IMR-90 (cell line): ENCODE results near the gene CLPTM1L. TPM values are rescaled to one million over a fixed set of nuclear protein-coding genes. Genes with fewer than 3 reads are reported as not detected.

ENCODE experiments used
- ATAC-seq: fragments of 200-7000 bp; cut with Tn5 transposase; 2 replicates; pipeline ENCODE4 v1.9.1; 2020; ENCODE audit warnings: low read depth, mild to moderate bottlenecking, moderate library complexity
- BruUV-seq: library from RNA; stranded (reverse); fragments of 400-500 nt; replicated peaks from 2 replicates; lab custom pipeline; 2021; lab: Mats Ljungman, UMichigan
- CTCF ChIA-PET: fragments of 300-600 bp; formaldehyde crosslinking; extraction: SDS; loops from one replicate; lab custom pipeline; 2021; ENCODE audit warnings: antibody characterized with exemption; lab: Yijun Ruan, JAX
- POLR2A ChIA-PET: fragments of 300-600 bp; sonication (Branson Sonifier 250); formaldehyde crosslinking; loops from one replicate; lab custom pipeline; 2022; ENCODE audit warnings: antibody characterized with exemption; ENCODE audit not compliant: unreplicated experiment; lab: Charles Lee
- DNase-seq: peaks from one replicate; pipeline ENCODE4 v3.0.0; 2013
- H2AFZ ChIP-seq: replicated peaks from 2 replicates; pipeline ENCODE3; 2013; ENCODE audit warnings: low read length, mild to moderate bottlenecking; ENCODE audit not compliant: poor library complexity
- H2AK5ac ChIP-seq: 2 replicates; pipeline ENCODE4 v1.6.1; 2013; ENCODE audit warnings: low read depth, low read length, inconsistent platforms
- H2AK9ac ChIP-seq: replicated peaks from 2 replicates; pipeline ENCODE3; 2013; ENCODE audit warnings: mild to moderate bottlenecking, low read depth, low read length, moderate library complexity; ENCODE audit not compliant: poor library complexity
- H2BK120ac ChIP-seq: 2 replicates; pipeline ENCODE4 v1.6.1; 2013; ENCODE audit warnings: low read depth, low read length, inconsistent platforms
- H2BK15ac ChIP-seq: 3 replicates; pipeline ENCODE4 v1.6.1; 2013; ENCODE audit warnings: low read depth, low read length, inconsistent platforms
- H2BK20ac ChIP-seq: 2 replicates; pipeline ENCODE4 v1.6.1; 2013; ENCODE audit warnings: low read depth, mild to moderate bottlenecking, inconsistent platforms, low read length, moderate library complexity
- H2BK5ac ChIP-seq: 2 replicates; pipeline ENCODE4 v1.6.1; 2013; ENCODE audit warnings: mild to moderate bottlenecking, low read depth, low read length, inconsistent platforms; ENCODE audit not compliant: poor library complexity, severe bottlenecking
- H3K14ac ChIP-seq: replicated peaks from 2 replicates; pipeline ENCODE4 v1.6.1; 2013; ENCODE audit warnings: low read depth, low read length, inconsistent platforms
- H3K18ac ChIP-seq: 2 replicates; pipeline ENCODE4 v1.6.1; 2013; ENCODE audit warnings: low read depth, low read length, control low read depth
- H3K23ac ChIP-seq: 2 replicates; pipeline ENCODE4 v1.6.1; 2013; ENCODE audit warnings: low read depth, low read length, inconsistent platforms
- H3K27ac ChIP-seq: 2 replicates; pipeline ENCODE4 v1.5.1; 2013; ENCODE audit warnings: mild to moderate bottlenecking, control low read depth, low read length; ENCODE audit not compliant: insufficient read depth
- H3K27me3 ChIP-seq: 2 replicates; pipeline ENCODE4 v1.6.1; 2013; ENCODE audit warnings: low read length; ENCODE audit not compliant: control insufficient read depth, insufficient read depth
- H3K36me3 ChIP-seq: 2 replicates; pipeline ENCODE4 v1.6.1; 2013; ENCODE audit warnings: low read length, mixed read lengths; ENCODE audit not compliant: control insufficient read depth, insufficient read depth
- H3K4ac ChIP-seq: 2 replicates; pipeline ENCODE4 v1.6.1; 2013; ENCODE audit warnings: low read depth, low read length, inconsistent platforms
- H3K4me1 ChIP-seq: 2 replicates; pipeline ENCODE4 v1.6.1; 2013; ENCODE audit warnings: low read length, mixed read lengths; ENCODE audit not compliant: control insufficient read depth, insufficient read depth
- H3K4me2 ChIP-seq: 2 replicates; pipeline ENCODE4 v1.6.1; 2013; ENCODE audit warnings: low read depth, mild to moderate bottlenecking, control low read depth, low read length, moderate library complexity
- H3K4me3 ChIP-seq: 2 replicates; pipeline ENCODE4 v1.5.1; 2013; ENCODE audit warnings: low read depth, mild to moderate bottlenecking, control low read depth, low read length, moderate library complexity; ENCODE audit not compliant: insufficient read depth
- H3K56ac ChIP-seq: 2 replicates; pipeline ENCODE4 v1.6.1; 2013; ENCODE audit warnings: low read length, inconsistent platforms; ENCODE audit not compliant: insufficient read depth; ENCODE audit errors: extremely low read depth
- H3K79me1 ChIP-seq, 2 experiments: 2 replicates each; pipeline ENCODE4 v1.6.1; 2013; ENCODE audit warnings: low read length in 2 of 2, inconsistent platforms in 1 of 2, low read depth in 1 of 2
- H3K9ac ChIP-seq: 2 replicates; pipeline ENCODE4 v1.6.1; 2013; ENCODE audit warnings: low read depth, low read length, control low read depth
- H3K9me1 ChIP-seq: 2 replicates; pipeline ENCODE4 v1.6.1; 2013; ENCODE audit warnings: low read length, inconsistent platforms; ENCODE audit not compliant: insufficient read depth
- H3K9me3 ChIP-seq: 2 replicates; pipeline ENCODE4 v1.6.1; 2013; ENCODE audit warnings: low read length; ENCODE audit not compliant: control insufficient read depth, insufficient read depth
- H4K20me1 ChIP-seq: 2 replicates; pipeline ENCODE4 v1.6.1; 2013; ENCODE audit warnings: low read length, inconsistent platforms; ENCODE audit not compliant: insufficient read depth
- H4K5ac ChIP-seq: 2 replicates; pipeline ENCODE4 v1.6.1; 2013; ENCODE audit warnings: mild to moderate bottlenecking, low read depth, low read length, control low read depth
- H4K8ac ChIP-seq, 2 experiments: 2 replicates each; pipeline ENCODE4 v1.6.1; 2013; ENCODE audit warnings: low read depth in 2 of 2, low read length in 2 of 2, control low read depth in 1 of 2, inconsistent platforms in 1 of 2
- H4K91ac ChIP-seq: 2 replicates; pipeline ENCODE4 v1.6.1; 2013; ENCODE audit warnings: low read depth, low read length, inconsistent platforms; ENCODE audit not compliant: insufficient read depth
- BHLHE40 ChIP-seq: fragments of 150-350 bp; IDR thresholded peaks from 2 replicates; pipeline ENCODE4 v1.6.1; 2016; ENCODE audit warnings: mild to moderate bottlenecking, low read depth, low read length
- CEBPB ChIP-seq: IDR thresholded peaks from 2 replicates; pipeline ENCODE4 v1.6.1; 2012; ENCODE audit warnings: low read depth, low read length, improper control_type of control experiment
- CHD1 ChIP-seq: IDR thresholded peaks from 2 replicates; pipeline ENCODE4 v1.6.1; 2012; ENCODE audit warnings: low read depth, low read length, improper control_type of control experiment
- FOS ChIP-seq: fragments of 150-350 bp; IDR thresholded peaks from 2 replicates; pipeline ENCODE4 v1.6.1; 2016; ENCODE audit warnings: low read depth, low read length
- MAFK ChIP-seq: IDR thresholded peaks from 2 replicates; pipeline ENCODE4 v1.6.1; 2012; ENCODE audit warnings: low read depth, low read length, improper control_type of control experiment
- MAZ ChIP-seq: IDR thresholded peaks from 2 replicates; pipeline ENCODE4 v1.6.1; 2012; ENCODE audit warnings: low read depth, mild to moderate bottlenecking, low read length, improper control_type of control experiment, moderate library complexity, borderline replicate concordance
- MXI1 ChIP-seq: IDR thresholded peaks from 2 replicates; pipeline ENCODE4 v1.6.1; 2012; ENCODE audit warnings: low read depth, mild to moderate bottlenecking, low read length, moderate library complexity, borderline replicate concordance
- NFE2L2 ChIP-seq: fragments of 150-350 bp; IDR thresholded peaks from 2 replicates; pipeline ENCODE4 v1.6.1; 2016; ENCODE audit warnings: low read depth, mild to moderate bottlenecking, low read length
- POLR2A ChIP-seq: IDR thresholded peaks from 2 replicates; pipeline ENCODE4 v1.6.1; 2012; ENCODE audit warnings: mild to moderate bottlenecking, low read depth, low read length
- RAD21 ChIP-seq: IDR thresholded peaks from 2 replicates; pipeline ENCODE4 v1.6.1; 2012; ENCODE audit warnings: low read length, improper control_type of control experiment
- RCOR1 ChIP-seq: IDR thresholded peaks from 2 replicates; pipeline ENCODE4 v1.6.1; 2012; ENCODE audit warnings: mild to moderate bottlenecking, low read length, improper control_type of control experiment; ENCODE audit not compliant: insufficient replicate concordance
- RFX5 ChIP-seq: IDR thresholded peaks from 2 replicates; pipeline ENCODE4 v1.8.0; 2012; ENCODE audit warnings: low read depth, mild to moderate bottlenecking, low read length, moderate library complexity
- SMC3 ChIP-seq: fragments of 150-350 bp; IDR thresholded peaks from 2 replicates; pipeline ENCODE4 v1.6.1; 2016; ENCODE audit warnings: low read depth, mild to moderate bottlenecking, antibody characterized with exemption, low read length, moderate library complexity
- WGBS, 2 experiments: methylation state at CpG; one replicate each; pipeline versions ENCODE4 v1.1.5 to v1.1.7; 2013; ENCODE audit warnings: missing lambda C conversion rate in 2 of 2; ENCODE audit not compliant: insufficient read length in 1 of 2; ENCODE audit errors: extremely low coverage in 2 of 2; 5-methylcytosine and 5-hydroxymethylcytosine counted together
- dilution Hi-C: fragments of 300-500 bp; cut with HindIII; formaldehyde crosslinking; loops from one replicate; pipeline ENCODE4 v1.14.3; 2018; ENCODE audit warnings: low sequenced_read_pairs; ENCODE audit not compliant: unreplicated experiment
- in situ Hi-C: fragments of 300-500 bp; cut with MboI; formaldehyde crosslinking; loops from 3 replicates; pipeline ENCODE4 v1.14.3; 2019; ENCODE audit warnings: low sequenced_read_pairs, inconsistent platforms, mixed read lengths
- intact Hi-C: fragments of 100-400 bp; cut with micrococcal nuclease; formaldehyde crosslinking; loops from 2 replicates; pipeline ENCODE4 v1.10.0; 2022
- polyA plus RNA-seq, 3 experiments: library from polyadenylated mRNA; depleted of rRNA; stranded (reverse); fragments of >200 nt; gene quantifications; 2 replicates each; pipeline ENCODE4 v1.2.3, GENCODE V29; 2012; ENCODE audit warnings: low replicate concordance in 1 of 3
- total RNA-seq: library from RNA; depleted of rRNA; stranded (reverse); fragments of >200 nt; gene quantifications from 2 replicates; pipeline ENCODE4 v1.2.3, GENCODE V29; 2012
- TF ChIP-seq, protein P1 (sequence below): conservative IDR thresholded peaks from 2 replicates; pipeline ENCODE4 v1.5.1; 2012; ENCODE audit warnings: mild to moderate bottlenecking, low read depth, low read length, improper control_type of control experiment
- TF ChIP-seq, protein P2 (sequence below): fragments of 150-350 bp; IDR thresholded peaks from 2 replicates; pipeline ENCODE4 v1.6.1; 2016; ENCODE audit warnings: low read depth, mild to moderate bottlenecking, low read length, moderate library complexity, borderline replicate concordance
- TF ChIP-seq, protein P3 (sequence below): fragments of 150-350 bp; IDR thresholded peaks from 2 replicates; pipeline ENCODE4 v1.6.1; 2017; ENCODE audit warnings: mild to moderate bottlenecking, antibody characterized with exemption, low read length, low read depth

CLPTM1L gene
- total and polyA plus RNA-seq, 2 of the 4 experiments (the other 2 are of a cell fraction): 114 to 137 TPM

DNA sequence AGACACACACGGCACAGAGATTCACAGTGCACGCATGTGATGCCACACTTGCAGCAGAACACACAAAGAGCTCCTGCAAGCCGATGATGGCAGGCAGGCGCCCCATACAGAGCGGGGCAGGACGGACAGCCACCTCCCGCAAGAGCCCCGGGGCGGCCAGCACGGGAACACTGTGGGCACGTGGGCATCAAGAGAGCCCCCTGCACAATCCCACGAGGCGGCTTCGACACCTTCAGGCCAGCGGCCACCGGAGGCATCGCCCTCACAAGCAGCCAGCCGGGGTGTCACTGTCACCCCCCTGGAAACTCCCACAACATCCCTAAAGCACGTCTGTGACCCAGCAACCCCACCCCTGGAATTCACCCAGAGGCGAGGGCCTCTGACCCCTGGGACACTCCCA, 68.0 kb downstream of the CLPTM1L start:
- Histone ChIP-seq H3K36me3 (no peaks in the 10 kb centered on the region), H3K9me1 (no peaks in the 10 kb centered on the region), H4K8ac (no peak overlapping the region), H2AK9ac (no peak overlapping the region), H2BK20ac (no peak overlapping the region), H2AK5ac (no peak overlapping the region), H2BK5ac (no peak overlapping the region), H3K23ac (no peak overlapping the region), H3K4me1 (no peaks in the 10 kb centered on the region), H3K9me3 (peaks cover 29% of the 10 kb centered on the region), H3K4ac (no peak overlapping the region), H3K27me3 (no peaks in the 10 kb centered on the region), H3K79me1 (no peaks in the 10 kb centered on the region), H3K56ac (no peak overlapping the region), H3K4me2 (no peak overlapping the region), H2BK15ac (no peak overlapping the region), H4K20me1 (no peaks in the 10 kb centered on the region), H3K4me3 (no peak overlapping the region), H2AFZ (no peak overlapping the region), H3K18ac (no peak overlapping the region), H3K9ac (no peak overlapping the region), H4K5ac (no peak overlapping the region), H3K27ac (no peak overlapping the region), H2BK120ac (no peak overlapping the region), H4K91ac (no peak overlapping the region), H3K14ac (no peak overlapping the region)
- WGBS, 2 experiments: 50% methylated on average over 2 of the region's 20 CpGs; no CpG with 5 or more reads in 1 of the 2 experiments
- ChIA-PET POLR2A (no interaction called here), CTCF (no interaction called here)
- BruUV-seq: no TSS peak
- intact Hi-C loops: no loop called here
- DNase-seq (no peak), ATAC-seq (no peak)
- dilution Hi-C loops: no loop called here
- in situ Hi-C loops: no loop called here
- TF ChIP-seq RAD21 (no peak), MAZ (no peak), RCOR1 (no peak), FOS (no peak), CHD1 (no peak), RFX5 (no peak), MAFK (no peak), NFE2L2 (no peak), POLR2A (no peak), CEBPB (no peak), BHLHE40 (no peak), SMC3 (no peak), MXI1 (no peak)
- TF ChIP-seq, protein P1, sequence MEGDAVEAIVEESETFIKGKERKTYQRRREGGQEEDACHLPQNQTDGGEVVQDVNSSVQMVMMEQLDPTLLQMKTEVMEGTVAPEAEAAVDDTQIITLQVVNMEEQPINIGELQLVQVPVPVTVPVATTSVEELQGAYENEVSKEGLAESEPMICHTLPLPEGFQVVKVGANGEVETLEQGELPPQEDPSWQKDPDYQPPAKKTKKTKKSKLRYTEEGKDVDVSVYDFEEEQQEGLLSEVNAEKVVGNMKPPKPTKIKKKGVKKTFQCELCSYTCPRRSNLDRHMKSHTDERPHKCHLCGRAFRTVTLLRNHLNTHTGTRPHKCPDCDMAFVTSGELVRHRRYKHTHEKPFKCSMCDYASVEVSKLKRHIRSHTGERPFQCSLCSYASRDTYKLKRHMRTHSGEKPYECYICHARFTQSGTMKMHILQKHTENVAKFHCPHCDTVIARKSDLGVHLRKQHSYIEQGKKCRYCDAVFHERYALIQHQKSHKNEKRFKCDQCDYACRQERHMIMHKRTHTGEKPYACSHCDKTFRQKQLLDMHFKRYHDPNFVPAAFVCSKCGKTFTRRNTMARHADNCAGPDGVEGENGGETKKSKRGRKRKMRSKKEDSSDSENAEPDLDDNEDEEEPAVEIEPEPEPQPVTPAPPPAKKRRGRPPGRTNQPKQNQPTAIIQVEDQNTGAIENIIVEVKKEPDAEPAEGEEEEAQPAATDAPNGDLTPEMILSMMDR: no peak
- TF ChIP-seq, protein P2, sequence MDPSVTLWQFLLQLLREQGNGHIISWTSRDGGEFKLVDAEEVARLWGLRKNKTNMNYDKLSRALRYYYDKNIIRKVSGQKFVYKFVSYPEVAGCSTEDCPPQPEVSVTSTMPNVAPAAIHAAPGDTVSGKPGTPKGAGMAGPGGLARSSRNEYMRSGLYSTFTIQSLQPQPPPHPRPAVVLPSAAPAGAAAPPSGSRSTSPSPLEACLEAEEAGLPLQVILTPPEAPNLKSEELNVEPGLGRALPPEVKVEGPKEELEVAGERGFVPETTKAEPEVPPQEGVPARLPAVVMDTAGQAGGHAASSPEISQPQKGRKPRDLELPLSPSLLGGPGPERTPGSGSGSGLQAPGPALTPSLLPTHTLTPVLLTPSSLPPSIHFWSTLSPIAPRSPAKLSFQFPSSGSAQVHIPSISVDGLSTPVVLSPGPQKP: no peak
- TF ChIP-seq, protein P3, sequence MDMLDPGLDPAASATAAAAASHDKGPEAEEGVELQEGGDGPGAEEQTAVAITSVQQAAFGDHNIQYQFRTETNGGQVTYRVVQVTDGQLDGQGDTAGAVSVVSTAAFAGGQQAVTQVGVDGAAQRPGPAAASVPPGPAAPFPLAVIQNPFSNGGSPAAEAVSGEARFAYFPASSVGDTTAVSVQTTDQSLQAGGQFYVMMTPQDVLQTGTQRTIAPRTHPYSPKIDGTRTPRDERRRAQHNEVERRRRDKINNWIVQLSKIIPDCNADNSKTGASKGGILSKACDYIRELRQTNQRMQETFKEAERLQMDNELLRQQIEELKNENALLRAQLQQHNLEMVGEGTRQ: no peak
